Colon (tissue), 2 donors: Measurements from ENCODE around the gene ADPRH.
"Not testable (repeated sequence)": the region's sequence is repeated elsewhere in the genome, so short reads cannot be mapped to it uniquely, and the experiment has no call there.

Experiments used
- FAIRE-seq: peaks from 2 replicates; lab custom pipeline; 2012; peaks lifted over from hg19 to GRCh38; lab: Jason Lieb, UNC
- donor health status: control.
- donor health status: control.

The ADPRH gene

DNA sequence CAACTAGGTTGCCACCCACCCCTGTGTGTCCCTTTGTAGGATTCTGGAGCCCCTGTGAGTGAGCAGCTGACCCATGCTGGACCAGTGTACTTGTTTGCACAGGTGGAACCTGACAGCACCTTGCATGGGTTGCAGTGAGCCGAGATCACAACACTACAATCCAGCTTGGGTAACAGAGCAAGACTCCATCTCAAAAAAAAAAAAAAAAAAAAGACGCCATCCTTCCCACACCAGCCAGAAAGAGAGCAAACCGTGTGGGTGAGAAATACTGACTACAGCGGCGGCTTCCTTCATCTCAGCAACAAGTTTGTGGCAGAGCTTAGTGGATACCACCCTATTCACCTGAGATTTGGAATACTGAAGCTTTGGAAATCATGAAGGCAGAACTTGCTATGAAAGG is 19.1 kb upstream of the ADPRH start:
- no peak for FAIRE-seq

DNA sequence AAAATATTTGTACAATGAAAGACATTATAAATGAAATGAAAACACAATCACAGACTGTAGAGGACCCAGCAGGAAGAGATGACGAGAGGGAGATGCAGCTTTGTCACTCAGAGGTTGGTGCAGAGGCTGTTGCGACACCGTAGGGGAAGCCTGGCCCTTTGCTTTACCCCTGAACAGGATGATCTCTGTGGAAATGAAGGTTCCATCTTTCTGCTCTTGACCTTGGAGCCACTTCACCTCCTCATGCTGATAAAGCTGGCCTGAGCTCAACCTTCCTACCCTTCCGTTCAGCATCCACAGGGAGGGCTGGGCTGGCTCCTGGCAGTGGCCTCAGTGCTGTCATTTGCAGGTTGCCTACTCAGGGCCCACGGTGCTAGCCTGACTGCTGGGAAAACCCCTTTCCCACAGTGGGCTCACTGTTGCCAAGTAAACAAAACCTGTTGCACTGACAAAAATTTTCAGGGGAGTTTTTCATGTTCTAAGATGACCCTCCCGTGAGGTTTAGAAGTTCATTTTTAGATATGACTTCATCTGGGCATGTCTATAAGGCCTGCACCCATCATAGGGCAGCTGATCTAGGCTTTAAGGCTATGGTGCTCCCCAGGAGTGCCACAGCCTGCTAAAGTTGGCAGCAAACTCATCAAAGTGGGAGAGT is 16.9 kb upstream of the ADPRH start:
- FAIRE-seq = no peak

GRCh38 chr3:119563334-119563733 is 16.0 kb upstream of the ADPRH start:
- FAIRE-seq = not testable (repeated sequence)

GRCh38 chr3:119569156-119569555 is 10.1 kb upstream of the ADPRH start:
- no peak for FAIRE-seq

GRCh38 chr3:119570229-119570628 is 9.1 kb upstream of the ADPRH start:
- no peak for FAIRE-seq

DNA sequence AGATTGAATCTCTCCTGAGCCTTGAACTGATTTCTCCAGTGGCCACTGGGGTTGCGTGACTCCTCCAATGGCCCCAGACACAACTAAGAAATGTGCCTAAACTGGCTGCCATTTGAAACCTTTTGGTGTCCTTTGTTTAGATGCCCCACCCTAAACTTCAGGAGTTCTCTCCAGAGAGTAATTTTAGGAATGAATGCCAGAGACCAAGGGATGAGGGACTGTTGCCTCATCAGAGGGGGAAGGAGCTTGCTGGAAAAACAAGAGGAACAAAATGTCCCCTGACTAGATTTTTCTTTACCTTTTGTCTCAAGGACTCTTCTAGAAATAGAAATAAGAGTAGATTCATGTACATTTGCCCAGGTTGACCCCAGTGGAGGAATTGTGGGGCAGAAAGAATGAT is 8.1 kb upstream of the ADPRH start:
- no peak for FAIRE-seq

- no peak for FAIRE-seq
Observed at GRCh38 chr3:119571688-119572087, 7.6 kb upstream of the ADPRH start.

DNA sequence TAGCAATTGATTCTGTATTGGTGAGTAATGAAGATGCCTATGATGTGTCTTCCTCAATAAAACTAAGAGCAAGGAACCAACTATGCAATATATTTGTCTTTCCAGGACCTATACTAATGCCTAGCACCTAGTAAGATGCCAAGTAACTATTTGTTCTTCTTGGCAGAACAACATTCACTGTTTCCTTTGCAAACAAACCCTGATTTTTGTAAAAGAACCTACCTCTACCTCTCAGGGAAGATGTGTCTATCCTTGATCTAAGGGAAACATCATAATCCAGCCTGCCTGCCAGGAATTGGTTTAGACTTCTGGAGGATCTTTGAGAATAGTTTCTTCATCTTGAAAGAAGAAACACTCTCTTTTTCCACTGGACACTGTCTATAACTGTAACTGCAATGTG is 3.8 kb upstream of the ADPRH start:
- FAIRE-seq = no peak

GRCh38 chr3:119580067-119580760 is 922 bp downstream of the ADPRH start:
- no peak for FAIRE-seq

- FAIRE-seq = no peak
Observed at GRCh38 chr3:119582178-119582577, 2.9 kb downstream of the ADPRH start.

DNA sequence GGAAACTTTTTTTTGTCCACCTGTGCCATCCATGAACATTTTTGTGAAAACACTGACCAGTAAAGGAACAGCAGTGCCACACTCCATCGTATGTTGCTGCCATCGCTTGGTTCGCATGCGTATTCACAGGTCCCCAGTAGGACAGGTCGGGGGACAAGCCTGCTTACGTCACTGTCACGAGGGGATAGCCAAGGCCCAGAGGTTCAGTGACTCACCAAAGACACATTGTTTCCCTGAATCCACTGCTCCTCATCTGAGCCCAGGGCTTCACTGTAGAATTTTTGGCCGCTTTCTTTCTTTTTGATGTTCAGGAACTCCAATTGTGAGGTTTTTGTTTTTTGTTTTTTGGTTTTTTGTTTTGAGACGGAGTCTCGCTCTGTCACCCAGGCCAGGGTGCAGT is 5.9 kb downstream of the ADPRH start:
- no peak for FAIRE-seq

GRCh38 chr3:119585856-119586570 is 6.7 kb downstream of the ADPRH start:
- no peak for FAIRE-seq

DNA sequence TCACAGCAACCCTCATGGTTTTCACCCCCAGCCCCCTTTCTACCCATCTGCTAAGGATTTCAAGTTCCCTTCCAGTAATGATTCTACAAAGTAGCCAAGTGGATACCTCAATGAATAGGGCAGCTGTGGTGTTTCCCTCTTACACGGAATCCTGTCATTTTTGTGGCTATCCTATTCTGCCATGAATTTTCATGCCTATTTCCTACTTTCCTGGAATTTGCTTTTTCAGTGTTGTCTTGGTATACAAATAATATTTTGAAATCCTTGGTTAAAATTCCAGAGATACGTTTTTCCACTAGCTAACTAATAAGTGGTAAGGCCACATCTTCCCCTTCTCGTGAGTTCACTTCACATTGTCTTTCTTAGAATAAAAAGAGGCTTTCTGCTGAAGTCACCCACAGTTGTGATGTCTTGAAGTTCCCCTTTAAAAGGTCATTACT is 7.5 kb downstream of the ADPRH start:
- no peak for FAIRE-seq

- no peak for FAIRE-seq
Observed at GRCh38 chr3:119588112-119588511, 8.8 kb downstream of the ADPRH start.

DNA sequence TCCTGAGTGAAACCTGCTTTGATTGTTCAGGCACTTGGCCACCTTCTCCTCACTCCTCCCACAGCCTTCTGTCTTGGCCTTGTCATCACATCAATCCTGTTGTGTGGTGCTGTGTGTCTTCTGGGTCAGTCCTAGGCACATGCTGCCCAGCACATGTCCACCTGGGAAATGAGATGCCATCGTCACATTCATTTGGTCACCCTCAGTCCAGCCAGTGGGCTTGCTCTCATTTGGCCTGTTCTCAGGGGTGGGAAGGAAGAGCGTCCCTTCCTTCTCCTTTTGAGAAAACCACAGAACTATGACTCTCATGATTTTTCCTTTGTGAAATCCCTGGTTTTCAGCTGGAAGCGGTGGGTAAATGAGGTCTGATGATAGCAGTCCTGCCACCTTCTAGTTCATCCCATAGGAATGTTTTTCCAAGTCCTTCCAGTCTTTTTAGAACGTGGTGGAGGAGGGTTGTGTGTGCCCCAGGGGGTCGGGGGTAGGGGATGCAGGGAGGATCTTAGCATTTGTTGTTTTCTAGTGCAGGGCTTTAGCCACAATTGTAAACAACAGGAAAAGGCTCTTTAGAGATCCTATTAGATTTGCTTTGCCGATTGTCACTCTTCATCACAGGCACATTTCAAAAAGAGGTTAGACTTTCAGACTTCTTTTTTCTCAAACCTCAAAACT is 9.9 kb downstream of the ADPRH start:
- FAIRE-seq = no peak

- FAIRE-seq = no peak
Observed at GRCh38 chr3:119590706-119591105, 11.4 kb downstream of the ADPRH start.

DNA sequence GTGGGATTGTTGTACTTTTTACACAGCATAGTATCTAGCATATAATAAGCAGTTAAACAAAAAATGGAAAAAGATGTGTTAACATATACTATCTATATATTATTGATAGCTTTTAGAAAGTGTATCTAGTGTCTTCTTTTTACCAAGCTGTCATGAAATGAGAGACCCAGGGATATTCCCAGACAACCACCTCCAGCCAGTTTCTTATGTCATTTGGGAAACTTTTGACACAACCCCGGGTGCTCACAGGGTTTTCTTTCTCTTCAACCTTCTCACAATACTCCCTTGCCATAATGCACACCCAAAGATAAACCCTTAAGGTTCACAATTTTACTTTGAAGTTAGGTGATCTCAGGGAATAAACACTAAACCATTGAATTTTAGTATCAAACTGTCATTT is 13.6 kb downstream of the ADPRH start:
- FAIRE-seq = no peak

DNA sequence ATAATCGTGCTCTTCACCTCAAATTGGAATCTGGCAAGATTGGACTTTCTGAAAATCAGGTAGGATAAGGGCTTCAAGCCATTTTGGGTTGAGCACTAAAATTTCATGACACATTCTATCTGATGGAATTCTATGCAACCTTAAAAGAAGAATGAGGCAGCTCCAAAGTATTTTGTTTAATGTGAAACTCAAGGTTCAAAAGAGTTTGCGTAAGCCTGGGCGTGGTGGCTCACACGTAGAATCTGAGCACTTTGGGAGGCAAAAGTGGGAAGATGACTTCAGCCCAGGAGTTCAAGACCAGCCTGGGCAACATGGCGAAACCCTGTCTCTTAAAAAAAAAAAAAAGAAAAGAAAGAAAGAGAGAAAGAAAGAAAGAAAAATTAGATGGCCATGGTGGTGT is 14.8 kb downstream of the ADPRH start:
- FAIRE-seq = no peak

- FAIRE-seq = not testable (repeated sequence)
Observed at GRCh38 chr3:119594929-119595328, 15.6 kb downstream of the ADPRH start.

DNA sequence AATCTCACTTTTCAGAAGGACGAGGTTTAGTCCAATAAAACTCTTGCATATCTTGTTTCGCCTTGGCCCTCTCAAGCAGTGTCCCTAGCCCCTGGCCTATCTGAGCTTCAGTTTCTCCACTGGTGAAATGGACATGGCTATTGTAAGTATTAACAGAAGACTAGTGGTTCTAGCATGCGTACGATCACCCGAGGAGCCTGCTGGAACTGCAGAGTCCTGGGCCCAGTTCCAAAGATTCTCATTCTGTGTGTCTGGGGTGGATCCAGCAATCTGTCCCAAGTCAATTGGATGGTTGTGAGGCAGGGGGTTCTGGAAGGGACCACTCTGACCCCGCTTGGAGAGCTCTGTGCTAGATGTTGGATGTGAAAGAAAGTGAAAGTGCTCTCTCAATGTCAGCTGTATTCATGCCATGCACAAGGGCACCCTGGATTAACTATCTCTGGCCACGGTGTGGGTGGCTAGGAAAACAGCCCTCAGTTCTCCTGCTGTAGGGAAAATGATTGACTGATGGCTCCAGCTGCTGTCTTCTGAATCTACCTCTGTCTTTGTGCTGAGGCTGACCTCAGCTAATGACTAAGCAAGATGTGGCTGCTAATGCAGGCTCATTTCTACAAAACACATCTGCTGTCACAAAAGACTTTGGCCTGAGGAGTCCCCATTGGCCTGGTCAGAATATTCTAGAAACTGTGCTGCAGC is 16.5 kb downstream of the ADPRH start:
- FAIRE-seq = no peak

DNA sequence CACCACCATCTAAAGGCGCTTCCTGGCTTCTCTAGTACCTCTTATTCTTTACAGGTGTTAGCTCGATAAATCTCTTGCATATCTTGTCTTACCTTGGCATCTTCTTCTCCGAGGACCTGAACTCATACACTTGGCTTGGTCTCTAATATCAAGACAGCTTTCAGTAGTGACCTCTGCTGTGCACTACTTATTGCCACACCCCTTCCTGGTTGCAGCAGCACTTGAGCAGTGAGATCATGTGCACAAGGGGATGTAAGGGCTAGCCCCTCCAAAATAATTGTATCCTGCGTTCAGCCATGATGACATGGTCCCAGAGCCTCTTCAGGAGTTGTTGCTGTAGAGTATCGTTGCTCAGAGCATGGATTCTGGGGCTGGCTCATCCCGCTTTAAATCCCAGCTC is 17.1 kb downstream of the ADPRH start:
- FAIRE-seq = no peak
